22Rv1 (cell line): ENCODE data around the gene CMTM2.

ENCODE experiments used
- CTCF ChIP-seq: fragments of 450-650 bp; IDR thresholded peaks from 2 replicates; pipeline ENCODE4 v1.5.1; 2017; ENCODE audit warnings: mild to moderate bottlenecking
- ZFX ChIP-seq: fragments of 450-650 bp; IDR thresholded peaks from 2 replicates; pipeline ENCODE4 v1.6.1; 2017; ENCODE audit warnings: antibody characterized with exemption, borderline replicate concordance

- TF ChIP-seq CTCF (no peak), ZFX (no peak)
Measured at GRCh38 chr16:66629856-66630255, 50.6 kb downstream of the CMTM2 start.
